ENCODE results near the gene SLC9C1.

The SLC9C1 gene

DNA sequence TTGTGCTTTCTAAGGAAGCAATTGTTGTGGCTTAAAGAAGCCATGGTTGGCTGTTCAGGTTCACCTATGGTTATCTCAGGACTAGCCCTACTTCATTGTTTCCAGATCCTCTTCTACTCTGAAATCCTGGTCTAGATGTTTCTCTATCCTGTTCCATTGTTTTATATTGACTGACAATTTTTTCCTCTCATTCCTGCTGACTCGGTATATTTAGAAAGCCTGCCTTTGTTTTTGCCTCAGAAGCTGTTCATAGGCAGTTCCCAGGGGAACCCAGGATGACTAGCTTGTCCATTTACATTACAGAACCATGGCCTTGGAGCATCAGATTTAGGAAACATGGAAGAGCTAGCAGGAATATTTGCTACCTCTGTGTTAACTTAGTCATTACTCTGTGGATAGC is 64.0 kb downstream of the SLC9C1 start:
- Histone ChIP-seq H3K27ac (ENCODE audit: low read depth, low read length, poor library complexity, severe bottlenecking) (no peak overlapping the region), H3K36me3 (ENCODE audit: insufficient read depth, low read length) (no peaks in the 10 kb centered on the region), H3F3A (ENCODE audit: insufficient read depth, low read length) (no peaks in the 10 kb centered on the region), H3K9me3 (ENCODE audit: low read length) (peaks cover 3% of the 10 kb centered on the region; the same call in 1 of the 2 replicates), H2AFZ (ENCODE audit: low read length) (no peak overlapping the region), H4K20me1 (ENCODE audit: insufficient read depth, low read length) (no peaks in the 10 kb centered on the region), H3K4me3 (ENCODE audit: low read depth, low read length, poor library complexity, severe bottlenecking) (no peak overlapping the region), H3K4me1 (ENCODE audit: insufficient read depth, low read length, severe bottlenecking) (no peaks in the 10 kb centered on the region), H3K79me2 (ENCODE audit: insufficient read depth, low read length) (no peaks in the 10 kb centered on the region), H3K9ac (ENCODE audit: low read length) (no peak overlapping the region), H3K9me2 (ENCODE audit: low read depth, low read length) (no peaks in the 10 kb centered on the region), H3K27me3 (ENCODE audit: insufficient read depth, low read length) (no peaks in the 10 kb centered on the region), H3K4me2 (ENCODE audit: low read length) (no peak overlapping the region)
- TF ChIP-seq, protein P1, sequence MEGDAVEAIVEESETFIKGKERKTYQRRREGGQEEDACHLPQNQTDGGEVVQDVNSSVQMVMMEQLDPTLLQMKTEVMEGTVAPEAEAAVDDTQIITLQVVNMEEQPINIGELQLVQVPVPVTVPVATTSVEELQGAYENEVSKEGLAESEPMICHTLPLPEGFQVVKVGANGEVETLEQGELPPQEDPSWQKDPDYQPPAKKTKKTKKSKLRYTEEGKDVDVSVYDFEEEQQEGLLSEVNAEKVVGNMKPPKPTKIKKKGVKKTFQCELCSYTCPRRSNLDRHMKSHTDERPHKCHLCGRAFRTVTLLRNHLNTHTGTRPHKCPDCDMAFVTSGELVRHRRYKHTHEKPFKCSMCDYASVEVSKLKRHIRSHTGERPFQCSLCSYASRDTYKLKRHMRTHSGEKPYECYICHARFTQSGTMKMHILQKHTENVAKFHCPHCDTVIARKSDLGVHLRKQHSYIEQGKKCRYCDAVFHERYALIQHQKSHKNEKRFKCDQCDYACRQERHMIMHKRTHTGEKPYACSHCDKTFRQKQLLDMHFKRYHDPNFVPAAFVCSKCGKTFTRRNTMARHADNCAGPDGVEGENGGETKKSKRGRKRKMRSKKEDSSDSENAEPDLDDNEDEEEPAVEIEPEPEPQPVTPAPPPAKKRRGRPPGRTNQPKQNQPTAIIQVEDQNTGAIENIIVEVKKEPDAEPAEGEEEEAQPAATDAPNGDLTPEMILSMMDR (IDR thresholded peaks at IDR 0.05; ENCODE audit: low read length) = no peak
- TF ChIP-seq EZH2 (IDR thresholded peaks at IDR 0.05; ENCODE audit: borderline replicate concordance, low read length) = no peak

DNA sequence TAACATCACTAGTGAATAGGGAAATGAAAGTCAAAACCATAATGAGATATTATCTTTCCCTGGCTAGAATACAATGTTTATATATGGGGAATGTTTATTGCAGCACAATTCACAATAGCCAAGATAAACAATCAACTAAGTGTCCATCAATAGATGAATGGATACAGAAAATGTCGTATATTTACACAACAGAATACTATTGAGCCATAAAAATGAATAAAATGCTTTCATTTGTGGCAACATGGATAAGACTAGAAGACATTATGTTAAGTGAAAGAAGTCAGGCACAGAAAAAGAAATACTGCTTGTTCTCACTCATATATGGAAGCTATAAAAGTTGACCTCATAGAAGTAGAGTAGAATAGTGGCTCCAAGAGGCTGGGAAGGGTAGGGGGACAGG is 65.2 kb downstream of the SLC9C1 start:
- no peaks in the 10 kb centered on the region for H3K4me1 ChIP-seq (ENCODE audit: insufficient read depth, low read length, severe bottlenecking)
- H3K9me3 ChIP-seq (ENCODE audit: low read length) = peaks cover 3% of the 10 kb centered on the region; the same call in 1 of the 2 replicates
- H3K79me2 ChIP-seq (ENCODE audit: insufficient read depth, low read length) = no peaks in the 10 kb centered on the region

DNA sequence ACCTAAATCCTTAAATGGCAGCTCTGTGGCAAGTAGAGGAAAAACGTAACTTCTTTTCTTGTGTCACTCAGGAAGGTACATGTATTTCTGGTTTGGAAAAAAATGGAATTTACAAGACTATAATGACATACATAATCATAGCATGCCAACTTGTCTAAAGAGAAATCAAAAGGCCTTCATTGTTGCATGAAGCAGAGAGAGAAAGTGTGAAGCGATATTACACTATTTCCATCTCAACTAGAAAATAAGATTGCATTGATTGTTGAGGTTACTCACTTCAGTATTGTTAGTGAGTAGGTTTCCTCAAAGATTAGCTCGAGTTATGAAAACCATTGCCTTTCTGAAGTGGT is 93.7 kb downstream of the SLC9C1 start:
- H3K27me3 ChIP-seq (ENCODE audit: insufficient read depth, low read length) = no peaks in the 10 kb centered on the region
- H3K9me3 ChIP-seq (ENCODE audit: low read length) = no peaks in the 10 kb centered on the region
- TF ChIP-seq, protein P1 (IDR thresholded peaks at IDR 0.05; ENCODE audit: low read length) = no peak
- no peak for TF ChIP-seq EZH2 (IDR thresholded peaks at IDR 0.05; ENCODE audit: borderline replicate concordance, low read length)

More for the DNA sequence above, 65.2 kb downstream of the SLC9C1 start:
- Histone ChIP-seq H3K27me3 (ENCODE audit: insufficient read depth, low read length) (no peaks in the 10 kb centered on the region), H4K20me1 (ENCODE audit: insufficient read depth, low read length) (no peaks in the 10 kb centered on the region), H3K9me2 (ENCODE audit: low read depth, low read length) (no peaks in the 10 kb centered on the region), H3K4me3 (ENCODE audit: low read depth, low read length, poor library complexity, severe bottlenecking) (no peak overlapping the region), H2AFZ (ENCODE audit: low read length) (no peak overlapping the region), H3F3A (ENCODE audit: insufficient read depth, low read length) (no peaks in the 10 kb centered on the region), H3K4me2 (ENCODE audit: low read length) (no peak overlapping the region), H3K9ac (ENCODE audit: low read length) (no peak overlapping the region), H3K36me3 (ENCODE audit: insufficient read depth, low read length) (no peaks in the 10 kb centered on the region), H3K27ac (ENCODE audit: low read depth, low read length, poor library complexity, severe bottlenecking) (no peak overlapping the region)
- no peak for TF ChIP-seq EZH2 (IDR thresholded peaks at IDR 0.05; ENCODE audit: borderline replicate concordance, low read length)
- TF ChIP-seq, protein P1 (IDR thresholded peaks at IDR 0.05; ENCODE audit: low read length) = no peak

More for the DNA sequence above, 93.7 kb downstream of the SLC9C1 start:
- 0 out of 2 replicates have a peak, but pooled peaks cover 2% of the 10 kb centered on the region for H3F3A ChIP-seq (ENCODE audit: insufficient read depth, low read length)
- no peak overlapping the region for H3K9ac ChIP-seq (ENCODE audit: low read length)
- no peaks in the 10 kb centered on the region for H3K36me3 ChIP-seq (ENCODE audit: insufficient read depth, low read length)
- no peaks in the 10 kb centered on the region for H4K20me1 ChIP-seq (ENCODE audit: insufficient read depth, low read length)
- no peaks in the 10 kb centered on the region for H3K4me1 ChIP-seq (ENCODE audit: insufficient read depth, low read length, severe bottlenecking)
- H3K79me2 ChIP-seq (ENCODE audit: insufficient read depth, low read length) = no peaks in the 10 kb centered on the region
- H3K9me2 ChIP-seq (ENCODE audit: low read depth, low read length) = no peaks in the 10 kb centered on the region
- no peak overlapping the region for H2AFZ ChIP-seq (ENCODE audit: low read length)
- H3K27ac ChIP-seq (ENCODE audit: low read depth, low read length, poor library complexity, severe bottlenecking) = no peak overlapping the region
- H3K4me2 ChIP-seq (ENCODE audit: low read length) = no peak overlapping the region
- no peak overlapping the region for H3K4me3 ChIP-seq (ENCODE audit: low read depth, low read length, poor library complexity, severe bottlenecking)

Data from OCI-LY1 (cell line).